NCI-H2171 treated with DMSO at 0.1 percent for 48 hours (cell line): ENCODE data around the gene EHBP1.
"Not testable (repeated sequence)": the region's sequence is repeated elsewhere in the genome, so short reads cannot be mapped to it uniquely, and the experiment has no call there.

Experiments used
- DNase-seq: peaks from one replicate; lab custom pipeline; 2025; lab: John Stamatoyannopoulos, UW

Gene EHBP1

DNA sequence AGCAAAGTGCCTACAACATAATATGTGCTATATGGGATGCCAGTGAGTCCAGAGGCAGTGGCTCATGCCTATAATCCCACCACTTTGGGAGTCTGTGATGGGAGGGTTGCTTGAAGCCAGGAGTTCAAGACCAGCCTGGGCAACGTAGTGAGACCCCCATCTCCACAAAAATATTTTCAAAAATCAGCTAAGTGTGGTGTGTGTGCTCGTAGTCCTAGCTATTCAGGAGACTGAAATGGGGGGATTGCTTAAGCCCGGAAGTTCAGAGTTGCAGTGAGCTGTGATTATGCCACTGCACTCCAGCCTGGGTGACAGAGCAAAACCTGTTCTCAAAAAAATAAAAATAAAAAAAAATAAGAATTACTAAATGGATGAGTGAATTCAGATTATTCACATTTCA lies 368.5 kb downstream of the EHBP1 start:
- no peak for DNase-seq

DNA sequence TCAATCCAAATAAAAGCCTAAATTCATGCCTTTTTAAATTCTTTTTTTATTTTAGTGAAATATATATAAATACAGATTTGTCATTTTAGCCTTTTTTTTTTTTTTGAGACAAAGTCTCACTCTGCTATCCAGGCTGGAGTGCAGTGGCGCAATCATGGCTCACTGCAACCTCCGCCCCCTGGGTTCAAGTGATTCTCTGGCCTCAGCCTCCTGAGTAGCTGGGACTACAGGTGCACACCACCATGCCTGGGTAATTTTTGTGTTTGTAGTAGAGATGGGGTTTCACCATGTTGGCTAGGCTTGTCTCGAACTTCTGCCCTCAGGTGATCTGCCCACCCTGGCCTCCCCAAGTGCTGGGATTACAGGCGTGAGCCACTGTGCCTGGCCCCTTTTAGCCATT lies 368.9 kb downstream of the EHBP1 start:
- not testable (repeated sequence) for DNase-seq

DNA sequence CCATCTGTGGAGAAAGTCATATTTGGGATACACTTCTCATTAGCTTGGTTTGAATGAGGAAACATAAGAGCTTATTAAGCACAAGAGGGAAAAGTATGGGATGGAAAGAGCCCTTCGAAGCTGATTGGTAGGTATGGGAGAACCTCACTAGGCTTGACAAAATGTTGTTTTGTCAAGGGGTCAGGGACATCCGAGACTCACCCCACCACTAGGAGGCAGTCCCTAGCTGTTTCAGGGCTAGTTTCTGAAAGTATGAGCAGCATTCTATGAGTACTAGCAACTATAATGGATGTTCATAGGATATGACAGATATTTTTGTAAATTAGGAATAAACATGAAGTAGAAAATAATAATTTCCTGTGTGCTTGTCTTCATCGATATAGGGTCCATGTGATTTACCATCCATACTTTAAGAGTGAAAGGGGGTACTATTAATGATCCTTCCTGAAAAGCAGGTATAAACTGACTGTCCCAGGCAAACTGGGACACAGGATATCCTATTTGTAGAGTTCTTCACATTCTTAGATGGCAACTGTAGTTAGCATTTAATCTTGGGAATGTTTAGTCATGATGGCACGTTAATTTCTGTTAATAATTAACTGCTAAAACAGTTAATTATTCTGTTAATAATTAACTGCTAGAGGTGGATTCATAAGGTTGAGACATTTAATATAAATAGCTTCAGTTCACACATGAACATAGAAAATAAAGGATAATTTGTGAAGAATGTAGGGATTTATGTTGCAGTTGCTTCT lies 373.5 kb downstream of the EHBP1 start:
- DNase-seq: no peak

DNA sequence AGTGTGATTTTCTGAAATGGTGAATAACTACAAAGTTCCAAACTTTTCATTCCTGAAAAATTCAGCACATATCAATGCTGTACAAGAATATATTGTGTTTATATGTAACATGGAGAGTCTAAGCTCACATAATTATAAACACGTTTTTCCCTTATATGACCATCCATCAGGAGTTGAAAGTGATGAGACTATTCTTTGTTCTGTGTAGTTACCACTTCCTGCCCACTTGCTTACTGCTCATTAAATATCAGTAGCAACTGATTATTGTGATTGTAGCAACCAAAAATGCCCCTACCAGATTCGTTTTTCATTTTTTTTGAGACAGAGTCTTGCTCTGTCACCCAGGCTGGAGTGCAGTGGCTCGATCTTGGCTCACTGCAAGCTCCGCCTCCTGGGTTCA lies 375.9 kb downstream of the EHBP1 start:
- no peak for DNase-seq

DNA sequence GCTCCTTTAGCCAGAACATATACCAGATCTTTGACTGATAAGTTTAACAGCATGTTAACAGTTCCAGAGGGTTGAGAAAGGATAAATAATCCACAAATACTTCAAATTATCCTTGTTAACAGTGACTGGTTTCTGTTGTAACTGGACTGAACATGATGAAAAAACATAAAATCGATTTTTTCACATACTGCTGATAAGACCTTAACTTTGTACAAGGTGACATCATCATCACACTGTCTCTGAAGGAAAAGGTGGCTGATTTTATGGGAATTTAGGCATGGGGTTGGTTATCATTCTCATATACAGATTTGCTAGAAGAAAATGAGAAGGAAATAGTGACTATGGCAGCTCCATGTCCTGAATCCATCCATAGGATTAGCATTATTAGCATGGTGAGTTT lies 381.2 kb downstream of the EHBP1 start:
- DNase-seq: no peak

DNA sequence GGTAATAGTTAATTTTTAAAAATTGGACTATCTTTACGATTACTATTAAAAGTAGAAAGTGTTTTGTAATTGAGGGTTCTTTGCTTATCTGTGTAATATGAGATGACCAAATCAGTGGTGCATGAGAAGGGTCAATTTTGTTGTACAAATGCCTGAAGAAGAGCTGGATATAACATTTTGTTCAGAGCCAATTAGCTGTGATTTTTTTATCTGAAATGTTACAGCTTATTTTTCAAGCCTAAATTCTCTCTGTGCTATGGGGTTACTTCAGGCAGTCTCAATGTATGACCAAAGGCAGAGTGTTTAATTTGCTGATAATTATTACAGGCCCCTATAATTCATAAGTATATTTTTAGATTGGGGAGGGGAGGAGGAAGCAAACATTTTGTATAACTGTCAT lies 386.9 kb downstream of the EHBP1 start:
- DNase-seq: no peak

DNA sequence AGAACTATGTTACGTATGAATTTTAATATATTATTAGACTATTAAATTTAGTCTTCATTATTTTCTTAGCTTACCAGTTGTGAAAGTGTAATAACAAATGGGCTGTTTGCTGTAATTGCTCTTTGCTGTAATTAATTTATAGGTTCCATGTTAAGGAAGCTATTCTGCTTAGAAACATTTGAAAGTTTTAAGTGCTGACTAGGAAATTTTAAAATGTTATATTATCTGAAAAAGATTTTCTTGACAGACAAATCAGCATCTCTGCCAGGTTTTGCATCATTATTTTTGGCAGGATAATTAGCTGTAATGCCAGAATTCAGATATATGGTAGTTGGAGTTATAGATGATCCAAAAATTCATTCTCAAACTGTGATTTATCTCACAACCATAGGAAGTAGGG lies 387.3 kb downstream of the EHBP1 start:
- no peak for DNase-seq

DNA sequence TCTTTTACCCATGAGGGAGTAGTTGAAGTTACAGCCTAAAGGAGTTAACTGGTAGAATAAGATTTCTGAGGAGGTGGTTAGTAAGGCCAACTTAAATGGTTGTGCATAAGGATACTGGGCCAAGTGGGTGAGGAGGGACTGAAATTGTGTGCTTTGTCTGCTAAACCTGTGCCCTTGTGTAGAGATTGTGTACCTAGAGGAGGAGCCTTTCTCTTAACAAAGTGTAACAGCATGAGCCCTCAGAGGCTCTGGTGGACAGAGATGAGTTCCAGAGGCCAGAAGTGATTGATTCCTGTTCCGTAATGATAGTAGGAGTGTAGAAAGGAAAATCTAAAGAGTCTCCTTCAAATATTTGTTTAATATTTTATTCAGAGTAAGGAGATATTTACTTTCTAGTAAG lies 388.0 kb downstream of the EHBP1 start:
- DNase-seq: no peak
